SU-DHL-6 (cell line): ENCODE data around the gene TIMP3.

Experiments used
- H2AFZ ChIP-seq: fragments of 200-600 bp; sonication (generic); 2 replicates; pipeline ENCODE4 v1.6.1; 2014; ENCODE audit warnings: low read depth, mild to moderate bottlenecking, moderate library complexity, mixed read lengths, antibody characterized with exemption, low read length; ENCODE audit not compliant: severe bottlenecking
- H3F3A ChIP-seq: fragments of 200-600 bp; shearing (Covaris generic); 2 replicates; pipeline ENCODE4 v1.6.0; 2016; ENCODE audit warnings: antibody characterized with exemption, mild to moderate bottlenecking; ENCODE audit not compliant: insufficient read depth
- H3K27ac ChIP-seq: fragments of 200-600 bp; sonication (generic); 2 replicates; pipeline ENCODE4 v1.5.1; 2016; ENCODE audit warnings: low read depth, mild to moderate bottlenecking, low read length, moderate library complexity, mixed read lengths
- H3K27me3 ChIP-seq: fragments of 200-600 bp; sonication (generic), shearing (Covaris generic); 2 replicates; pipeline ENCODE4 v1.6.0; 2014; ENCODE audit warnings: mild to moderate bottlenecking, low read length
- H3K36me3 ChIP-seq: fragments of 200-600 bp; sonication (generic); 2 replicates; pipeline ENCODE4 v1.6.1; 2014; ENCODE audit warnings: mild to moderate bottlenecking, low read length, mixed read lengths
- H3K4me2 ChIP-seq: fragments of 300-600, 200-600 bp; shearing (Covaris generic), sonication (generic); 2 replicates; pipeline ENCODE4 v1.6.0; 2014; ENCODE audit warnings: low read length, low read depth, mild to moderate bottlenecking; ENCODE audit not compliant: poor library complexity, severe bottlenecking
- H3K4me3 ChIP-seq: fragments of 200-600 bp; sonication (generic); 2 replicates; pipeline ENCODE4 v1.5.1; 2014; ENCODE audit warnings: antibody characterized with exemption, low read length, mild to moderate bottlenecking, mixed read lengths; ENCODE audit not compliant: insufficient read depth, poor library complexity, severe bottlenecking
- H3K79me2 ChIP-seq: fragments of 200-600 bp; sonication (generic); 2 replicates; pipeline ENCODE4 v1.6.1; 2014; ENCODE audit warnings: mild to moderate bottlenecking, low read length, moderate library complexity; ENCODE audit not compliant: insufficient read depth
- H3K9ac ChIP-seq: fragments of 200-600 bp; sonication (generic); 2 replicates; pipeline ENCODE4 v1.7.0; 2014; ENCODE audit warnings: mild to moderate bottlenecking, low read length
- H3K9me2 ChIP-seq: fragments of 200-600 bp; sonication (generic); replicated peaks from 2 replicates; pipeline ENCODE4 v1.6.1; 2014; ENCODE audit warnings: low read length; ENCODE audit not compliant: insufficient read depth
- H3K9me3 ChIP-seq: fragments of 200-600 bp; sonication (generic); 2 replicates; pipeline ENCODE4 v1.6.1; 2014; ENCODE audit warnings: low read length, mixed read lengths; ENCODE audit not compliant: insufficient read depth
- H4K20me1 ChIP-seq: fragments of 200-600 bp; sonication (generic); 2 replicates; pipeline ENCODE4 v1.6.1; 2014; ENCODE audit warnings: low read depth, mild to moderate bottlenecking, antibody characterized with exemption, low read length, moderate library complexity, mixed read lengths
- CTCF ChIP-seq: fragments of 200-600 bp; sonication (generic); IDR thresholded peaks from one replicate; pipeline ENCODE4 v1.5.1; 2017; ENCODE audit warnings: antibody characterized with exemption, mild to moderate bottlenecking, low read length, moderate library complexity; ENCODE audit not compliant: insufficient read depth, poor library complexity, severe bottlenecking
- EZH2phosphoT487 ChIP-seq: fragments of 200-600 bp; sonication (generic), shearing (Covaris generic); conservative IDR thresholded peaks from 2 replicates; pipeline ENCODE4 v1.6.1; 2018; ENCODE audit warnings: mild to moderate bottlenecking, antibody characterized with exemption, low read length, moderate library complexity, mixed read lengths

Gene TIMP3

GRCh38 chr22:32846780-32847491 lies 45.4 kb downstream of the TIMP3 start:
- H3K4me3 ChIP-seq = no peak overlapping the region
- H3K9me3 ChIP-seq = no peaks in the 10 kb centered on the region
- no peaks in the 10 kb centered on the region for H3K79me2 ChIP-seq
- no peaks in the 10 kb centered on the region for H3K36me3 ChIP-seq
- no peak overlapping the region for H3K9ac ChIP-seq
- H3K27me3 ChIP-seq = no peaks in the 10 kb centered on the region
- no peak overlapping the region for H3K27ac ChIP-seq
- no peaks in the 10 kb centered on the region for H4K20me1 ChIP-seq
- TF ChIP-seq EZH2phosphoT487 (no peak), CTCF (no peak)
- no peak overlapping the region for H3K4me2 ChIP-seq
- H3K9me2 ChIP-seq = no peaks in the 10 kb centered on the region
- no peaks in the 10 kb centered on the region for H3F3A ChIP-seq
- H2AFZ ChIP-seq = no peak overlapping the region

GRCh38 chr22:32848226-32848625 lies 46.7 kb downstream of the TIMP3 start:
- no peaks in the 10 kb centered on the region for H4K20me1 ChIP-seq
- no peaks in the 10 kb centered on the region for H3K9me2 ChIP-seq
- H3K27ac ChIP-seq = no peak overlapping the region
- H3K79me2 ChIP-seq = no peaks in the 10 kb centered on the region
- no peak overlapping the region for H3K4me3 ChIP-seq
- H3K36me3 ChIP-seq = no peaks in the 10 kb centered on the region
- H3K9me3 ChIP-seq = no peaks in the 10 kb centered on the region
- H3K4me2 ChIP-seq = no peak overlapping the region
- no peaks in the 10 kb centered on the region for H3F3A ChIP-seq
- H2AFZ ChIP-seq = no peak overlapping the region
- H3K27me3 ChIP-seq = no peaks in the 10 kb centered on the region
- no peak overlapping the region for H3K9ac ChIP-seq
- TF ChIP-seq EZH2phosphoT487 (no peak), CTCF (no peak)

DNA sequence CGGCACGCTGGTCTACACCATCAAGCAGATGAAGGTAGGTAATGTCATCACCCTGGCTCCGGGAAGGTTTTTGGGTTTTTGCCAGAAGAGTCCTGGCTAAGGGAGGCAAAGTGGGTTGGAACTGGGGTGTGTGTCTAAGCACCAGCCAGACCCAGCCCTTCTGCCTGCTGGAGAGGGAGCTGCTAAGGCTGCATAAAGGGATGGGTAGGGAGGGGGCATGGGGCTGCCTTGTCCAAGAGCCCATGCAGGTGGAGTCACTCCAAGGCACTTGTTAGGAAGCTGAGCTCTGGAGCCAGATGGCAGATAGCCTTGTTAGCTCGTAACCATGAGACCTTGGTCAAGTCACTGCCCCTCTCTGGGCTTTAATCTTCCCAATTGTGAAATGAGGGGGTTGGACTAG lies 48.0 kb downstream of the TIMP3 start:
- TF ChIP-seq CTCF = no peak
- no peak for TF ChIP-seq EZH2phosphoT487
- H3K27ac ChIP-seq = no peak overlapping the region
- no peaks in the 10 kb centered on the region for H3F3A ChIP-seq
- H3K9me2 ChIP-seq = no peaks in the 10 kb centered on the region
- H4K20me1 ChIP-seq = no peaks in the 10 kb centered on the region
- no peak overlapping the region for H3K4me3 ChIP-seq
- no peak overlapping the region for H3K9ac ChIP-seq
- no peaks in the 10 kb centered on the region for H3K36me3 ChIP-seq
- H3K4me2 ChIP-seq = no peak overlapping the region
- no peaks in the 10 kb centered on the region for H3K27me3 ChIP-seq
- H2AFZ ChIP-seq = no peak overlapping the region
- H3K79me2 ChIP-seq = no peaks in the 10 kb centered on the region
- no peaks in the 10 kb centered on the region for H3K9me3 ChIP-seq
